Cardiac septum (tissue), 1 donor: ENCODE results near the gene COMMD6. TPM values are rescaled to one million over a fixed set of nuclear protein-coding genes. Genes with fewer than 3 reads are reported as not detected.
A peak's percentile ranks its signal among the peaks of the same experiment; 100 is the strongest.

Experiments
- DNase-seq: peaks from one replicate; pipeline ENCODE4 v3.0.0-alpha.2; 2020; ENCODE audit warnings: low spot score
- intact Hi-C: fragments of 100-400 bp; cut with DNase I; formaldehyde crosslinking; loops from one replicate; pipeline ENCODE4 v1.14.0; 2022
- total RNA-seq: library from RNA; stranded (reverse); fragmentation: NEBNext Ultra II Directional; extraction: Animal tissue kit (Norgen Biotek cat#: 25700); gene quantifications from one replicate; pipeline ENCODE4 v1.2.1, GENCODE V29; 2021
- donor health status: DM: no; HTN: no; CAD: no.

COMMD6 gene
- total RNA-seq, 1 donor from 2014 or later = 127 TPM

- no peak for DNase-seq
- intact Hi-C loops = loop anchor here (10.0 kb wide), 1 partner anchor 185 kb away; no protein-coding TSS in a partner anchor
Observed at GRCh38 chr13:75489502-75490263, 48.0 kb downstream of the COMMD6 start.

- intact Hi-C loops = loop anchor here (10.0 kb wide), 1 partner anchor 182 kb away; no protein-coding TSS in a partner anchor
Observed at GRCh38 chr13:75486146-75487062, 51.2 kb downstream of the COMMD6 start.

DNA sequence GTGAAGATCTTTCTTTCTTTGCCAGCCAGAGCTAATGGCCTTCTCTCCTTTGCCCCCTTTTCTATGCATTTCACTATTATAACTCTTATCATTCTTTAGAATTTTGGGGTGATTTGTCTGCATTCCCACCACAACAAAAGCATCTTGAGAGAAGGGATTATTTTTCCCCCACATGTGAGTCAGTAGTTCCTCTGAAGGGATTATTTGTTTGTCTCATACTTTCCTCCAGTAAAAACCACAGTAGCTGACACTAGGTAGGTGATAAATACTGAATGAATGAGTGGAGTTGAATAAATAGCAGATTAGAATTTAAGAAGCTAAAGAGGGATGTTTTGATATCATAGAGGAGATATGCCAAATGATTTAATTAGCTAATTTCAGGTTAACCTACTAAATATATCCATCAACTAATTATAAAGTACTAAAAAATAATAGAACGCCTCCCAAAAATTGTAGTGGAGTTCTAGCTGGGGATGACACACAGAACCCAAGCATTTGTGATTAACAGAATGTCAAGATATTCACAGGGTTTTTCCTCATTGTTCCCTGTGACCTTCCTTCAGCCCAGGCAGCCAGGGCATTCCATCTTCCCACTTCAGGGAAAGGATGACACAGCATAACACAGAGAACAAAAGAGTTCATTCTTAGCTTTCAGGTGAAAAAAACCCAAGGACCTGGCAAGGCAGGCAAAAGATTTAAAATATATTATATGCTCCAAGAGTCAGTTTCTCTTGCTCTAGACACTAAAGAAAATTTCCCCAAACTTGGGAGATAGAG lies 52.2 kb downstream of the COMMD6 start:
- no peak for DNase-seq
- intact Hi-C loops = loop anchor here (10.0 kb wide), 1 partner anchor 181 kb away; no protein-coding TSS in a partner anchor

More at GRCh38 chr13:75486146-75487062, 51.2 kb downstream of the COMMD6 start:
- DNase-seq = no peak

- intact Hi-C loops = loop anchor here (2.0 to 10.0 kb wide), 3 partner anchors 66 to 178 kb away; partner anchors contain the start of gene UCHL3
- no peak for DNase-seq
Observed at GRCh38 chr13:75482820-75483079, 54.9 kb downstream of the COMMD6 start.

DNA sequence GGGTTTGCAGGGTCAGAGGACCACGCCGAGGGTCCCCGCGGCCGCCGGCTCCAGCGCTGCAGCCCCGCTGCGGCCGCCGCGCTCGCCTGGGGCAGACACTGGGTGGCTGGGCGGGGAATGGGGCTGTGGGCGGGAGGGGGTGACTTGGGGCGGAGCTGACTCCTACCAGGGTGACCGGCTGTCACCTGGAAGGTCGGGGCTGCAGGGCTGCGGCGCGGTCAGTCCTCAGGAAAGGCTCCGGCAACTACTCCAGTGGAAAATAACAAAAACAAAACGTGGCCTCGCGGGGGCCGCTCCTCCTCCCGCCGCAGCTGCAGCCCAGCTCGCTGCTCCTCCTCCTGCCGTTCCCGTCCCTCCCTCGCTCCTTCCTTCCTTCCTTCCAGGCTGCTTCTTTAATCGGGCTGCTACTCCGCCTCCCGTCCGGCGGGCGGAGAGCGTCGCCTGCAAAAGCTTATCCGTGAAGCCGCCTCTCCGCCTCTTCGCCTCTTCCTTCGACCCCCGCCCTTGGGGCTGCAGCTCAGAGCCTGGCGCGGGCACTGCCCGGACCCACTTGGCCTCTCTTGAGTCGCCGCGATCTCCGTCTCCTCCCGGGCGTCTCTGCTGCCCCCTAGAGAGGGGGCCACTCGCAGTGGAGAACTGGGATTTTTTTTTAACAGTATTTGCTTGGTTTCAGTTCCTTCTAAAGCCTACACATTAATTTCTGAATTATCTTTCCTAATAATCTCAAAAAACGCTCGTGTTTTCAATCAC lies 55.4 kb downstream of the COMMD6 start, which contains the start of gene TBC1D4:
Gene TBC1D4 (minus strand): TSS at position 100 of the 750 bp plus-strand sequence. CDS start 402 bp downstream, outside the sequence.
- DNase-seq = peak; percentile 93
- intact Hi-C loops = loop anchor here (2.0 to 10.0 kb wide), 3 partner anchors 67 to 177 kb away; partner anchors contain the start of gene UCHL3

GRCh38 chr13:75481176-75482069 lies 56.2 kb downstream of the COMMD6 start:
- no peak for DNase-seq
- intact Hi-C loops = loop anchor here (2.0 to 10.0 kb wide), 3 partner anchors 67 to 177 kb away; partner anchors contain the start of gene UCHL3

DNA sequence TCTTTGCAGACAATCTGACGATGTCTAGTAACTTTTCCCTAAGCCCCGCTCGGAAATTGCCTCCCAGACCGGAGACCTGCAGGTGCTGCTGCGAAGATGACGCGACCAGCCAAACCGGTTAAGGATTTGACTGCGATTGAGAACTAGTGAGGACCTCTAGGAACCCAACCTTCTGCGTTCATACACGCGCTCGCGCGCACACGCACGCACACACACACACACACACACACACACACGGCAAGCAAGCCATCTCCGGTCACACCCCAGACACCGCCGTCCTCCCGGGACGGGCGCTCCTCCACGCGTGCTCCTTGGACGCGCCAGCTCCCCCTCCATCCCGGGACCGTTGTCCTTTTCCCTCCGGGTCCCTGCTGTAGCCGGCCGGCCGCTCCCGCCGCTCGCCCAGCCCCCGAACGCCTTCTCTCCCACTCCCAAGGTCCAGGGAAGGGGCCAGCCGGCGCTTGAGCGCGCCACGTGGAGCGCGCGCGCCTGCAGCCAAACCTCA lies 56.9 kb downstream of the COMMD6 start:
- intact Hi-C loops = loop anchor here (10.0 kb wide), 1 partner anchor 176 kb away; no protein-coding TSS in a partner anchor
- no peak for DNase-seq

DNA sequence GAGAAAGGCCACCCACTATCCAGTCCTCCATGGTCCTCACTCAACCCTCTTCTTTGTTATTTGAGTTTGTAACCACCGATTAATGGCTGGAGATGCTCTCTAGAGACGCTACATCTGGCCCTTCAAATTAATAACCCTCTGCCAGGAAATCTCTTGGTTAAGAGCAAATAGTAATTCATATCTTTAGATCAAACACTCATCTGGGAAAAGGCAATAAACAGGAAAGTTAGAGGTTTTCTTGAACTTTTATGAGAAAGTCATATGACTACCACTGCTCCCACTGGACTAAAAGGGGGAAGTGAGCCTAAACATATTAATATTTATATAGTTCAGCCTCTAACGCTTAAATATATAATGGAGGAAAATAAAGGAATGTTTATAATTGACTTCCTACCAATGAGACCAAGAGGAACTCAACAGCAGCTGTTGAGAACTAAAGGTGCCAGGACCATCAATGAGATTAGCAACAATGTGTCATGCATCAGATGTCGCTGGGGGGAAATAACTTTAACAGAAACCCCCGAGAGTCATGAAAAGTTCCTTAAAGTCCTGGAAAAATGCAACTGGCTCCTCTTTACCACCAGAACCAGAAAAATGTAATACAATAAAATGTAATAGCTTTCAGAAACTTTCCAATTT lies 58.4 kb downstream of the COMMD6 start:
- intact Hi-C loops = loop anchor here (5.0 kb wide), 2 partner anchors 47 to 62 kb away; no protein-coding TSS in a partner anchor
- DNase-seq = no peak

DNA sequence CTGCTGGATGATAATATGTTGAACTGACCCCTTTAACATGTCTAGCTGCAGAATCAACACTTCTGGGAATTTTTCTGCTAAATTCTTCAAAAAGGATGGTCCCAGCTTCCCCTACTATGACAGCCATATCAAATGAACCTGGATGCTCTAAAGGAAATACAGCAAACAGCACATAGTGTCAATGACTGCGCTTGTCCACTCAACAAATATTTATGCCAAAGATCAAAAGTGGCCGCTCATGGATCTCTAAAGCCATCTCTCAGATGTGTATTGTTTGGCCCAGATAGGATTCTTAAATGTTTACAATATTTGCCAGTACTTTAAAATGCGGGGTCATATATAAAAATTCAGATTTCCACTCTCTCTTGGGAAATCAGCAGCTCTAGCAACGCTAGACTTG lies 59.0 kb downstream of the COMMD6 start:
- DNase-seq = no peak
- intact Hi-C loops = loop anchor here (5.0 kb wide), 2 partner anchors 46 to 61 kb away; no protein-coding TSS in a partner anchor

Other genes with a start within 250 kb of the COMMD6 start
- gene TBC1D4, start 55.7 kb downstream of the COMMD6 start, total RNA-seq = 84.9 TPM
- gene UCHL3, start 11.9 kb upstream of the COMMD6 start, total RNA-seq = 22.9 TPM
- 473 TPM for gene LMO7, start 98.5 kb upstream of the COMMD6 start, total RNA-seq